Activated CD4-positive, alpha-beta T cell treated with anti-CD3 and anti-CD28 coated beads for 4 hours (primary cell): ENCODE data around the gene MUC4.
"Not testable (repeated sequence)": the region's sequence is repeated elsewhere in the genome, so short reads cannot be mapped to it uniquely, and the experiment has no call there.

Experiments
- DNase-seq, 2 donors: peaks; one replicate each; pipeline ENCODE4 v3.0.0-alpha.2; 2020

MUC4 gene

GRCh38 chr3:195777975-195778374, 33.8 kb downstream of the MUC4 start:
- no peak for DNase-seq

- DNase-seq: no peak
Measured at GRCh38 chr3:195774917-195775316, 36.8 kb downstream of the MUC4 start.

- DNase-seq: no peak
Measured at GRCh38 chr3:195773956-195774537, 37.7 kb downstream of the MUC4 start.

GRCh38 chr3:195771646-195772300, 40.0 kb downstream of the MUC4 start:
- no peak for DNase-seq

- not testable (repeated sequence) for DNase-seq
Measured at GRCh38 chr3:195770841-195771645, 40.7 kb downstream of the MUC4 start.

- DNase-seq: no peak
Measured at GRCh38 chr3:195770081-195770840, 41.5 kb downstream of the MUC4 start.

GRCh38 chr3:195769551-195769950, 42.2 kb downstream of the MUC4 start:
- DNase-seq: no peak

GRCh38 chr3:195768831-195769303, 42.9 kb downstream of the MUC4 start:
- no peak for DNase-seq

- DNase-seq: no peak
Measured at GRCh38 chr3:195768414-195768813, 43.3 kb downstream of the MUC4 start.

- no peak for DNase-seq
Measured at GRCh38 chr3:195767792-195768191, 43.9 kb downstream of the MUC4 start.

- DNase-seq: no peak
Measured at GRCh38 chr3:195766671-195767070, 45.1 kb downstream of the MUC4 start.

- DNase-seq: no peak
Measured at GRCh38 chr3:195764961-195765706, 46.6 kb downstream of the MUC4 start.

GRCh38 chr3:195763843-195764825, 47.6 kb downstream of the MUC4 start:
- no peak for DNase-seq

GRCh38 chr3:195763076-195763830, 48.5 kb downstream of the MUC4 start:
- no peak for DNase-seq

- DNase-seq: no peak
Measured at GRCh38 chr3:195762611-195763010, 49.1 kb downstream of the MUC4 start.

GRCh38 chr3:195762249-195762585, 49.5 kb downstream of the MUC4 start:
- no peak for DNase-seq

GRCh38 chr3:195761567-195762248, 50.0 kb downstream of the MUC4 start:
- no peak for DNase-seq

- no peak for DNase-seq
Measured at GRCh38 chr3:195761123-195761566, 50.6 kb downstream of the MUC4 start.

GRCh38 chr3:195760345-195761122, 51.2 kb downstream of the MUC4 start:
- no peak for DNase-seq
